Skeletal muscle cell (primary cell): Measurements from ENCODE around the gene SGSM1.

Experiments used
- DNase-seq: peaks from one replicate; pipeline ENCODE4 v3.0.0-alpha.2; 2010; ENCODE audit warnings: low read depth
- H3K4me3 ChIP-seq: 2 replicates; pipeline ENCODE4 v1.5.1; 2011; ENCODE audit warnings: low read depth, mild to moderate bottlenecking, control low read depth, low read length, moderate library complexity

The SGSM1 gene

GRCh38 chr22:24944217-24944937 lies 138.4 kb downstream of the SGSM1 start:
- DNase-seq = no peak
- no peak overlapping the region for H3K4me3 ChIP-seq

- H3K4me3 ChIP-seq = no peak overlapping the region
- DNase-seq = no peak
These were observed 139.4 kb downstream of the SGSM1 start for GRCh38 chr22:24945430-24945829.

GRCh38 chr22:24947383-24947782 lies 141.4 kb downstream of the SGSM1 start:
- no peak for DNase-seq
- H3K4me3 ChIP-seq = no peak overlapping the region

- DNase-seq = no peak
- H3K4me3 ChIP-seq = no peak overlapping the region
These were observed 141.9 kb downstream of the SGSM1 start for GRCh38 chr22:24947881-24948280.

- no peak overlapping the region for H3K4me3 ChIP-seq
- DNase-seq = no peak
These were observed 142.6 kb downstream of the SGSM1 start for GRCh38 chr22:24948356-24949202.

- DNase-seq = peak; percentile 10
- no peak overlapping the region for H3K4me3 ChIP-seq
These were observed 144.4 kb downstream of the SGSM1 start for GRCh38 chr22:24950272-24950902.

- no peak for DNase-seq
- peak within 1 kb of the TSS; percentile 62 for H3K4me3 ChIP-seq
These were observed 146.2 kb downstream of the SGSM1 start, which contains the start of gene KIAA1671 for GRCh38 chr22:24951942-24952836. Gene KIAA1671, plus strand, starts transcription at chr22:24952716. Its CDS starts 75,284 bp downstream, at chr22:25028000.

GRCh38 chr22:24952837-24953383 lies 146.9 kb downstream of the SGSM1 start:
- no peak for DNase-seq
- H3K4me3 ChIP-seq = peak overlapping the region; percentile 62

GRCh38 chr22:24953384-24954113 lies 147.5 kb downstream of the SGSM1 start:
- peak overlapping the region; percentile 62 for H3K4me3 ChIP-seq
- no peak for DNase-seq

GRCh38 chr22:24954114-24954463 lies 148.1 kb downstream of the SGSM1 start:
- H3K4me3 ChIP-seq = no peak overlapping the region
- DNase-seq = no peak

- no peak for DNase-seq
These were observed 148.8 kb downstream of the SGSM1 start for GRCh38 chr22:24954856-24955255.

GRCh38 chr22:24957043-24957442 lies 151.0 kb downstream of the SGSM1 start:
- no peak overlapping the region for H3K4me3 ChIP-seq
- no peak for DNase-seq

More at GRCh38 chr22:24954856-24955255, 148.8 kb downstream of the SGSM1 start:
- no peak overlapping the region for H3K4me3 ChIP-seq

- no peak overlapping the region for H3K4me3 ChIP-seq
- DNase-seq = no peak
These were observed 155.3 kb downstream of the SGSM1 start for GRCh38 chr22:24961217-24961844.

GRCh38 chr22:24962094-24962493 lies 156.1 kb downstream of the SGSM1 start:
- no peak for DNase-seq
- H3K4me3 ChIP-seq = no peak overlapping the region

GRCh38 chr22:24962835-24963234 lies 156.8 kb downstream of the SGSM1 start:
- no peak for DNase-seq
- no peak overlapping the region for H3K4me3 ChIP-seq

- no peak overlapping the region for H3K4me3 ChIP-seq
- no peak for DNase-seq
These were observed 158.4 kb downstream of the SGSM1 start for GRCh38 chr22:24964441-24964840.

GRCh38 chr22:24965822-24966626 lies 160.0 kb downstream of the SGSM1 start:
- H3K4me3 ChIP-seq = no peak overlapping the region
- DNase-seq = no peak
